ENCODE data around the gene SKI.

The SKI gene

GRCh38 chr1:2288311-2288710 is 60.2 kb downstream of the SKI start:
- H3K4me3 ChIP-seq (ENCODE audit: low read depth, low read length) = no peak overlapping the region
- DNase-seq (ENCODE audit: low read depth, low spot score) = no peak
- in situ Hi-C loops (cut with HindIII; ENCODE audit: low sequenced_read_pairs) = no loop called here
- TF ChIP-seq, protein P1, sequence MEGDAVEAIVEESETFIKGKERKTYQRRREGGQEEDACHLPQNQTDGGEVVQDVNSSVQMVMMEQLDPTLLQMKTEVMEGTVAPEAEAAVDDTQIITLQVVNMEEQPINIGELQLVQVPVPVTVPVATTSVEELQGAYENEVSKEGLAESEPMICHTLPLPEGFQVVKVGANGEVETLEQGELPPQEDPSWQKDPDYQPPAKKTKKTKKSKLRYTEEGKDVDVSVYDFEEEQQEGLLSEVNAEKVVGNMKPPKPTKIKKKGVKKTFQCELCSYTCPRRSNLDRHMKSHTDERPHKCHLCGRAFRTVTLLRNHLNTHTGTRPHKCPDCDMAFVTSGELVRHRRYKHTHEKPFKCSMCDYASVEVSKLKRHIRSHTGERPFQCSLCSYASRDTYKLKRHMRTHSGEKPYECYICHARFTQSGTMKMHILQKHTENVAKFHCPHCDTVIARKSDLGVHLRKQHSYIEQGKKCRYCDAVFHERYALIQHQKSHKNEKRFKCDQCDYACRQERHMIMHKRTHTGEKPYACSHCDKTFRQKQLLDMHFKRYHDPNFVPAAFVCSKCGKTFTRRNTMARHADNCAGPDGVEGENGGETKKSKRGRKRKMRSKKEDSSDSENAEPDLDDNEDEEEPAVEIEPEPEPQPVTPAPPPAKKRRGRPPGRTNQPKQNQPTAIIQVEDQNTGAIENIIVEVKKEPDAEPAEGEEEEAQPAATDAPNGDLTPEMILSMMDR (IDR thresholded peaks at IDR 0.05; ENCODE audit: low read depth, low read length) = no peak

GRCh38 chr1:2288816-2289536 is 60.9 kb downstream of the SKI start:
- TF ChIP-seq, protein P1 (IDR thresholded peaks at IDR 0.05; ENCODE audit: low read depth, low read length) = no peak
- no peak for DNase-seq (ENCODE audit: low read depth, low spot score)
- in situ Hi-C loops (cut with HindIII; ENCODE audit: low sequenced_read_pairs) = no loop called here
- no peak overlapping the region for H3K4me3 ChIP-seq (ENCODE audit: low read depth, low read length)

DNA sequence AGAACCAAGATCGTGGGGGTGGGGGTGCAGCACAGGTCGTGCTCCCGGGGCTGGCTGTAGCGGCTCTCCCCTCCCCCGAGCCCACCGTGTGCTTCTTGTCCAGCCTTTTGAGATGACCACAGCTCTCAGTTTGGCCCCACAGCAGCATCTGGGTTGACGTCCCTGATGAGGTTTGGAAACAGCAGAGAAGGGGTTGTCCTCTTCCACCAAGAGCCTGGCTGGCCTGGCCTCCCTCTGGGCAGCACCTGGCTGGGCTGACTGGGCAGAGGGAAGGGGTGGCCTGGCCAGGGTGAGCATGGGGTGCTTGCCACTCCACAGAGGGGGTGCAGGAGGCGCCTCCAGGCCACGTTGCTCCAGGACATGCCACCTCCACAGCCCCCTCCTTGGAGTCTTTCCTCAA is 61.5 kb downstream of the SKI start:
- H3K4me3 ChIP-seq (ENCODE audit: low read depth, low read length) = no peak overlapping the region
- in situ Hi-C loops (cut with HindIII; ENCODE audit: low sequenced_read_pairs) = no loop called here
- TF ChIP-seq, protein P1 (IDR thresholded peaks at IDR 0.05; ENCODE audit: low read depth, low read length) = no peak
- no peak for DNase-seq (ENCODE audit: low read depth, low spot score)

- in situ Hi-C loops (cut with HindIII; ENCODE audit: low sequenced_read_pairs) = no loop called here
- no peak overlapping the region for H3K4me3 ChIP-seq (ENCODE audit: low read depth, low read length)
- DNase-seq (ENCODE audit: low read depth, low spot score) = no peak
- TF ChIP-seq, protein P1 (IDR thresholded peaks at IDR 0.05; ENCODE audit: low read depth, low read length) = no peak
Observed at GRCh38 chr1:2290171-2290578, 62.1 kb downstream of the SKI start.

DNA sequence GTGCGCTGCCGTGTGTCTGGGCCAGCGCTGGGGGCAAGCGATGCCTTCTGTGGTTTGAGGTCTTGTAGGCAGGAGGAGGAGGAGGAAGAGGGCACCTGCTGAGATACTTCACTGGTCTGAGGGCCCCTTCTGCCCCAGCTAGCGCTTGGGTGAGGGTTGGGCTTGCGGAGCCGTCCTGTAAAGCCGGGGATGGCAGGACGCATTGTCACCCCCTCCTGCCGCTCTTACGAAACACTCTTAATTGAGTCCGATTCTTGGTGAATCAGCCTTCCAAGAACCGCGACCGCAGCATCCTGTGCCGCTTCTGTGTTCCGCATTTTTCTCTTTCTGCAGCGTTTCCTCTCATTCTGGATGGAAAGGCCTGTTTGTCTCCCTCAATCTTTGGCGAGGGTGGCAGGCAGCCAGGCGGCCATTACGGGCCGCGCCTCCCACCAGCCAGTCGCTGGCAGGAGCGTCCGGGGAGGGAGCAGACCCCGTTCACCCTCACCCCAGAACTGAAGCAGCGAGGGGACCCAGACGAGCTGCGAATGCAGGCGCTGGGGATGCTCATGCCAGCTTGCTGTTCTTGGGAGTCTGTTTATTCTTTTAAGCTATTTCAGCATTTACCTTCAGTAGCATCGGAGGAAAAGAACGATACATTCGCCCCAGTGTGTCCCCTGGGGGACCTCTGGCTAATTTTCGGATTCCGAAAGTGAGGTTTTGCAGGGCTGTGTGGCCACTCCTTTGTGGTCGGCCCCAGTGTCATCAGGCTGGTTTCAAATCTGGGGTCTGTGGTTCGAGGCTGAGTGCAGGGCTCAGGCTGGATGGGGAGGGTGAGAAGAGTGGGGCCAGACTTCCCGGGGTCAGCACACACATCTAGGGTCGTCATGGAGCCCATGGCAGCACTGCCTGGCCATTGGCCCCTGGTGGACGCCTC is 62.7 kb downstream of the SKI start:
- peak overlapping the region; percentile 2 for H3K4me3 ChIP-seq (ENCODE audit: low read depth, low read length)
- peak; percentile 98 for DNase-seq (ENCODE audit: low read depth, low spot score)
- in situ Hi-C loops (cut with HindIII; ENCODE audit: low sequenced_read_pairs) = no loop called here
- TF ChIP-seq, protein P1 (IDR thresholded peaks at IDR 0.05; ENCODE audit: low read depth, low read length) = no peak

- in situ Hi-C loops (cut with HindIII; ENCODE audit: low sequenced_read_pairs) = no loop called here
- no peak for DNase-seq (ENCODE audit: low read depth, low spot score)
- no peak overlapping the region for H3K4me3 ChIP-seq (ENCODE audit: low read depth, low read length)
- TF ChIP-seq, protein P1 (IDR thresholded peaks at IDR 0.05; ENCODE audit: low read depth, low read length) = no peak
Observed at GRCh38 chr1:2291577-2291976, 63.5 kb downstream of the SKI start.
